DMS53 treated with DMSO at 0.1 percent for 48 hours (cell line): ENCODE data around the gene LACTBL1.
"Not testable (repeated sequence)": the region's sequence is repeated elsewhere in the genome, so short reads cannot be mapped to it uniquely, and the experiment has no call there.

Experiments
- DNase-seq: peaks from one replicate; lab custom pipeline; 2025; ENCODE audit not compliant: unreplicated experiment; lab: John Stamatoyannopoulos, UW

LACTBL1 gene

DNA sequence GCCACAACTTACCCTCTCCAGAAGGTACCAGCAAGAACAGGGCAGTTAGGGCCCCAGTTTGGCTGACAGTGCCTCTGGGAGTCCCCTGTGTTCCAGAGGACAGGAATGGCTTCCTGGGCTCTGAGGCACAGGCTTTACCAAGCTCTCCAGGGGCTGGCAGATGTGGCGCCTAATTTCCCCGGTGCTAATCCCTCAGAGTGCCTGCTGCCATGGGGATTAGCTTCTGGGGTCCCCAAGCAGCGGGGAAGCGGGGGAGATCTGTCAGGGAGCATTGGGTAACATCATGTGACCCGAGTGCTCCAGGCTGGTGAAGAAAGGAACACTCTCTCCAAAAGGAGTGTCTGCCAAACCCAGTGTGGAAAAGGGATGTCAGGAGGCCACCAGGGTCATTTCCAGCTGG is at the start of gene LACTBL1:
TSS of gene LACTBL1 (minus strand) at position 107 of the 400 bp plus-strand sequence. CDS start 550 bp downstream, outside the sequence.
- no peak for DNase-seq

GRCh38 chr1:23021834-23022233 is 49.2 kb upstream of the LACTBL1 start:
- DNase-seq = no peak

GRCh38 chr1:23020706-23021405 is 48.2 kb upstream of the LACTBL1 start:
- DNase-seq = no peak

- DNase-seq = no peak
Measured at GRCh38 chr1:23019863-23020625, 47.4 kb upstream of the LACTBL1 start.

DNA sequence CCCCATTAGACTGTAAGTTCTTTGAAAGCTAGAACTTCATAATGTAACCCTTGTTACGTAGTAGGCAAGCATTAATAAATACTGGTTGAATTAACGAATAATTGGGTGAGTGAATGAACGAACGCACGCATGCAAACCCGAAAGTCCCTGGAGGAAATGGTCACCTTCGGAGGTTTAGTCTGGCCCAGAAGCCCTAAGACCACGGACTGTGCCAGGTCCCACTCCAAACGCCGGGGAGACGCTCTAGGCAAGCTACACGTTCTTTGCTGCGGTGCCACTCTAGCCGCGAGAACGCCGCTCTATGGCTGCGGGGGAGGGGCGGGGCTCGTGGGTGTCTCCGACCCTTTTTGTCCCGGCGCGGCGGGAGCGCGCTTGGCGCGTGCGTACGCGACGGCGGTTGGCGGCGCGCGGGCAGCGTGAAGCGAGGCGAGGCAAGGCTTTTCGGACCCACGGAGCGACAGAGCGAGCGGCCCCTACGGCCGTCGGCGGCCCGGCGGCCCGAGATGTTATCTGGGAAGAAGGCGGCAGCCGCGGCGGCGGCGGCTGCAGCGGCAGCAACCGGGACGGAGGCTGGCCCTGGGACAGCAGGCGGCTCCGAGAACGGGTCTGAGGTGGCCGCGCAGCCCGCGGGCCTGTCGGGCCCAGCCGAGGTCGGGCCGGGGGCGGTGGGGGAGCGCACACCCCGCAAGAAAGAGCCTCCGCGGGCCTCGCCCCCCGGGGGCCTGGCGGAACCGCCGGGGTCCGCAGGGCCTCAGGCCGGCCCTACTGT is 46.6 kb upstream of the LACTBL1 start, which contains the start of gene KDM1A:
TSS of gene KDM1A (plus strand) at position 375 of the 769 bp plus-strand sequence. CDS start at position 504, 129 bp downstream.
- DNase-seq = peak; percentile 95

DNA sequence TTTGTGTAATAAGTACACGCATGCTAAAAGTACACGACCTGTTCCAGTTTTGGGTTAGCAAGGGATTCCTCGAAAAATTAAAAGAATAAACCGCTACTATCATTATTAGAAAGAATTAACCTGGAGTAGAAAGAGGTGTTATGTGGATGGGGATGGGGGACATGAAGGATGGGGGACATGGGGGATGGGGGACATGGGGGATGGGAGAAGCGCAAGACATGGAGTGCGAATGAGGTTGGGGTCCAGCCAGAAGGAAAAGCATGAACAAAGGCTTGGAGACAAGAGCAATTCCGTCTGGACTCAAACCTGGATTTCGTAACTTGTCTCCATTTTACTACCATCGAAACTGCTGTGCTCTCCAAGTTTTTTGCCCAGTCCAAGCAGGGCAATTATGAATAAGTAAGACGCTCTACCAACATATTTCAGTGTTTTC is 46.0 kb upstream of the LACTBL1 start:
- no peak for DNase-seq

DNA sequence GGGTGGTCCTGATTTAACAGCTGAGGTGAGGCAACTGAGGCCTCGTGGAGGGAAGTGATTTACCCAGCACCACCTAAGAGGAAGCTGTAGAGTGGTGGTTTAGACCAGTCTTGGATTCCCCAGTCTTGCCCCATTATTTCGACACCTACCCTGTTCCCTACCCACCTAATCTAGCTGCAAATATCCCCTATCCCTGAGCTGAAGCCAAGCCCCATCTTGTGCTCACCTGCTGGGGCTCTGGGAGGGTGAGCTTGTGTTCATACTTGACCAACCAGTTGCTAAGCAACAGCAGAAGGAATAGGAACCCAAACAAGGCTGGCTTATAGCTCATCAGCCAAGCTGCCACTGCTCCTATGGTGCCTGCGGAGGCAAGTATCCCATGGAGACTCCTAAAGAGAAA is 41.0 kb upstream of the LACTBL1 start:
- DNase-seq = peak; percentile 72

GRCh38 chr1:23010025-23010424 is 37.4 kb upstream of the LACTBL1 start:
- DNase-seq = not testable (repeated sequence)

DNA sequence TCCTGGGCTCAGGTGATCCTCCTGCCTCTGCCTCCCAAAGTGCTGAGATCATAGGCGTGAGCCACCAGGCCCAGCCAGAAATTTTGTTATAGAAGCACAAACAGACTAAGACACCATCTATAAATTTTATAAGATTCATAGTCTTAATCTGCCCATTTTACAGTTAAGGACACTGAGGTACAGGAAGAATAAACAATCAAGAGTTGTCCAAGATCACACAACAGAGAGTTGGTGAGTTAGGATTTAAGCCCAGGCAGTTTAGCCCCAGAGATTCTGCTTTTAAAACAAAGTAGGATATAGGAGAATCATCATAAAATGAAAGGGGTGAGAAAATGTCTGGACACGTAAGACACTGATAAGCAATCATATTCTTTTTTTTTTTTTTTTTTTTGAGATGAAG is 36.2 kb upstream of the LACTBL1 start:
- DNase-seq = no peak

- no peak for DNase-seq
Measured at GRCh38 chr1:23007106-23007505, 34.4 kb upstream of the LACTBL1 start.

DNA sequence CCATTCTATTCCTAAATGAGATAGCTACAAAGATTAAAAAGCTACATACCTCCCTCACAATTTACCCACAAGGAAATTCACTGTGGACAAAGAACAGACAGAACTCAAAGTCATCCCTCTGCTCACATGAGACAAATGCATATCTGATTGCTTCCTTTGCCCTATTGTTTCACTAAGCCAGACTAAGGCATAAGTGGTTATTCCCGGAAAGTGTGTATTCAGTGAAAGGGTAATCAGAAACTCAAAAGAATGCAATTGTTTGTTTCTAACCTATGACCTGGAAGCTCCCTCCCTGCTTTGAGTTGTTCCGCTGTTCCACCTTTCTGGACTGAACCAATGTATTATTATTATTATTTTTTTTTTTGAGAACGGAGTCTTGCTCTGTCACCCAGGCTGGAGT is 32.1 kb upstream of the LACTBL1 start:
- peak; percentile 29 for DNase-seq

DNA sequence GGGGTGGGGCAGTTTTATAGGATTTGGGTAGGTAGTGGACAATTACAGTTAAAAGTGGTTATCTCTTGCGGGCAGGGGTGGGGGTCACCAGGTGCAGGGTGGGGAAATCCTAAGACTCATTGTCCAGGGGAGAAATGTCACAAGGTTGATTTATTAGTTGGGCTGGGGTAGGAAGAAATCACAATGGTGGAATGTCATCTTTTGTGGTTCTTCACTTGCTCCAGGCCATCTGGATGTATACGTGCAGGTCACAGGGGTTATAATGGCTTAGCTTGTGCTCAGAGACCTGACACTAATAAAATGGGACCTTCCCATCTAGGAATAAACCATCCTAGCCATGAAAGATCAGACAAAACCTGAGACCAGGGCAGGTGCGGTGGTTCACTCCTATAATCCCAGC is 31.4 kb upstream of the LACTBL1 start:
- DNase-seq = no peak

- not testable (repeated sequence) for DNase-seq
Measured at GRCh38 chr1:23002218-23002617, 29.6 kb upstream of the LACTBL1 start.

DNA sequence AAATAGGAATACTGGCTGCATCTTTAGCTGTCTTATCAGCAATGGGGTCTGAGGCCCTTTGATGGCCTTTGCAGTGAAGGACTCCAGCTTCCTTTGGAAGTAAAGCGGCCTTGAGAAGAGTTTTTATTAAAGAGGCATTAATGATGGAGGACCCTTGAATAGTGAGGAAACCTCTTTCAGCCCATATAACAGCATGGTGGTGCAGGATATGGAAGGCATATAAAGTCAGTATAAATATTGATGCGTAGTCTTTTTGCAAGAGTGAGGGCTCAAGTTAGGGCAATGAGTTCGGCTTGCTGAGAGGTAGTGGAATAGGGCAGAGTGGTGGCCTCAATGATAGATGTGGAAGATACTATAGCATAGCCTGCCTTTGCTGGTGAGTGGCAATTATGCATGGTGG is 27.5 kb upstream of the LACTBL1 start:
- DNase-seq = not testable (repeated sequence)

DNA sequence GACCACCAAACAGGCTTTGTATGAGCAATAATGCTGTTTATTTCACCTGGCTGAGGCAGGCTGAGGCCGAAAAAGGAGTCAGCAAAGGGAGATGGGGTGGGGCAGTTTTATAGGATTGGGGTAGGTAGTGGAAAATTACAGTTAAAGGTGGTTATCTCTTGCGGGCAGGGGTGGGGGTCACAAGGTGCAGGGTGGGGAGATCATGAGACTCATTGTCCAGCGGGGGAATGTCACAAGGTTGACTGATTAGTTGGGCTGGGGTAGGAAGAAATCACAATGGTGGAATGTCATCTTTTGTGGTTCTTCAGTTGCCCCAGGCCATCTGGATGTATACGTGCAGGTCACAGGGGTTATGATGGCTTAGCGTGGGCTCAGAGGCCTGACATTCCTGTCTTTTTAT is 24.9 kb upstream of the LACTBL1 start:
- DNase-seq = not testable (repeated sequence)

DNA sequence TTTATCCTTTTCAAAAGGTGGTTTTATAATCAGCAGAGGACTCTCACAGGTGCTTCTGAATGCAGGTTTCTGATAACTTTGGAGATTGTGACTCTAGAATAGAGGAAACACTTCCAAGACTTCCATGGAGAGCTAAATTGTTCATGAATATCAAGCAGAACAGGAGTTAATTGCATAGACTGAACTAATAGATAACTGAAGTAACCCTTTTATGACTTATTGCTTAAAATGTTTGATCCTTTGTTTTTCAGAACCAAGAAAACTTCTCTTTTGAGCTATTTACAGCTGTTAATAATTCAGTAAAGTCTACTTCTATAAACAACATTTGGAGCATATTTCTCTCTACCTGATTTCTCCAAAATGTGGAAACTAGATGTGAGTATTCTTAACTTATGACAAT is 23.1 kb upstream of the LACTBL1 start:
- DNase-seq = no peak

DNA sequence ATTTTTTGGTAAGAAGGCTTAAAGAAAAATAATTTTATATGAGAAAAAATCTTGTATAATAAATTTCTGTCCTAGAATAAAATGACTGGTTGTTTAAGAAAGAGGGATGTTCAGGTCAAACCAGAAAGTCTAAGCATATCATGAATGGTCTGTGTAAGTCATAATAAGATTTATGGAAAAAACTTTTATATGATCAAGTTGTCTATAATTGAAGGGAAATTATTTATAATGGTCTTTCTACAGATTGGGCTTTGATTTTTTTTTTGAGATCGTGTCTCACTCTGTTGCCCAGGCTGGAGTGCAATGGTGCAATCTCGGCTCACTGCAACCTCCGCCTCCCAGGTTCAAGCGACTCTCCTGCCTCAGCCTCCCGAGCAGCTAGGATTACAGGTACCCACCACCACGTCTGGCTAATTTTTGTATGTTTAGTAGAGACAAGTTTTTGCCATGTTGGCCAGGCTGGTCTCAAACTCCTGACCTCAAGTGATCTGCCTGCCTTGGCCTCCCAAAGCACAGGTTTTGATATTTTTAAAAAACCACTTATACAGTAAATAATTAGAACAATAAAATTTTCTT is 20.6 kb upstream of the LACTBL1 start:
- DNase-seq = not testable (repeated sequence)

DNA sequence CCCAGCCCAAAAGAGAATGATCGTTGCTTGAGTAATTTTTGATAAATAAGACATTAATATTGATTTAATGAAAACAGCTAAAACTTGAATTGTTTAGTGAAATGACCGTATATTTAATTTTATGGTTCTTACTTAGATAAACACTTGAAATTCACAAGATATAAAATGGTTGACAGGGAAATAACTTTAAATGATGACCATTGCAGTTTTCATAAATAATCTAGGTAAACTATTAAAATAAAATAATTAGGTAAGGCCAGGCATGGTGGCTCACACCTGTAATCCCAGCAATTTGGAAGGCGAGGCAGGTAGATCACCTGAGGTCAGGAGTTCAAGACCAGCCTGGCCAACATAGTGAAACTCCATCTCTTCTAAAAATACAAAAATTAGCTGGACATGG is 19.7 kb upstream of the LACTBL1 start:
- DNase-seq = not testable (repeated sequence)

DNA sequence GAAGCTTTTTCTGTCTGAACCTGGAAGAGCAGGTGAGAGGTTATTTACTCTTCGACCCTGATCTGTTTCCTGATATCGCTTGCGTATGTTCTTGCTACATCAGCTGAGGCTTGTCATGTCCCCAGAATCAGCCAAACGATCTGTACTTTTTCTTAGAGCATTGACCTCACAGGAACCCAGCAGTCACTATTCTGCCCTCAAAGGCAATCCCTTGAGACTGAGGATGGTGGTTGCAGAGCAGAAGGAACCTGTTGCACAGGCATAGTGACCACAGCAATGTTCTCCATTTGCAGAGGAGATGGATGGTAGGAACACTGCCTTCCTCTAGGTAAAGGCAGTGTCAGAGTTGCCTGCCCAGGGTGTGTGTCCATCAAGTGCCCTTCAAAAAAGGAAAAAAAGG is 11.3 kb upstream of the LACTBL1 start:
- no peak for DNase-seq

GRCh38 chr1:22980471-22980790 is 7.8 kb upstream of the LACTBL1 start:
- DNase-seq = not testable (repeated sequence)

DNA sequence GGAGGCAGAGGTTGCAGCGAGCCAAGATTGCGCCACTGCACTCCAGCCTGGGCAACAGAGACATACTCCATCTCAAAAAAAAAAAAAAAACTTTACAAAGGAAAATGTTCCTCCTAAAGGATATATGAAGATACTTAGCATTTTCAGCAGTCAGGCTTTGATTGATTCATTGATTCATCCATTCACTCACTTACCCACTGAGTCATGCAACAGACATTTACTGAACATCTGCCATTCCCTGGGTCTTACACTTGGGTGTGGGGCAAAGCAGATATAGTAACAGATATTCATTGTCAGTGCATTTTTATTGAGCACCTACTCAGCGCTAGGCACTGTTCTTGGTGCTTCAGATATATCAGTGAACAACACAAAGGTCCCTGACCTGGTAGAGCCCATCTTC is 5.6 kb upstream of the LACTBL1 start:
- DNase-seq = no peak
